ENCODE measurements around the gene TAPBPL.

TAPBPL gene

GRCh38 chr12:6420364-6420763 is 31.5 kb upstream of the TAPBPL start:
- H3K27ac ChIP-seq (ENCODE audit: low read length): no peak overlapping the region
- H3K4me2 ChIP-seq (ENCODE audit: insufficient read depth, low read length): no peak overlapping the region
- H3K4me3 ChIP-seq (ENCODE audit: low read depth in 1 of 2, low read length in 2 of 2): no peak overlapping the region
- H3K9me3 ChIP-seq (ENCODE audit: insufficient read depth, low read length, severe bottlenecking): no peaks in the 10 kb centered on the region
- no peak overlapping the region for H3K9ac ChIP-seq (ENCODE audit: low read depth, low read length)
- no peak for ATAC-seq (ENCODE audit: insufficient read depth, low read depth)
- DNase-seq: no peak
- no peaks in the 10 kb centered on the region for H4K20me1 ChIP-seq (ENCODE audit: insufficient read depth, low read length)
- H3K27me3 ChIP-seq (ENCODE audit: insufficient read depth, low read length, poor library complexity): peaks cover 3% of the 10 kb centered on the region
- no peak for TF ChIP-seq EZH2 (IDR thresholded peaks at IDR 0.05; ENCODE audit: borderline replicate concordance, low read depth, low read length, severe bottlenecking)
- TF ChIP-seq, protein P1, sequence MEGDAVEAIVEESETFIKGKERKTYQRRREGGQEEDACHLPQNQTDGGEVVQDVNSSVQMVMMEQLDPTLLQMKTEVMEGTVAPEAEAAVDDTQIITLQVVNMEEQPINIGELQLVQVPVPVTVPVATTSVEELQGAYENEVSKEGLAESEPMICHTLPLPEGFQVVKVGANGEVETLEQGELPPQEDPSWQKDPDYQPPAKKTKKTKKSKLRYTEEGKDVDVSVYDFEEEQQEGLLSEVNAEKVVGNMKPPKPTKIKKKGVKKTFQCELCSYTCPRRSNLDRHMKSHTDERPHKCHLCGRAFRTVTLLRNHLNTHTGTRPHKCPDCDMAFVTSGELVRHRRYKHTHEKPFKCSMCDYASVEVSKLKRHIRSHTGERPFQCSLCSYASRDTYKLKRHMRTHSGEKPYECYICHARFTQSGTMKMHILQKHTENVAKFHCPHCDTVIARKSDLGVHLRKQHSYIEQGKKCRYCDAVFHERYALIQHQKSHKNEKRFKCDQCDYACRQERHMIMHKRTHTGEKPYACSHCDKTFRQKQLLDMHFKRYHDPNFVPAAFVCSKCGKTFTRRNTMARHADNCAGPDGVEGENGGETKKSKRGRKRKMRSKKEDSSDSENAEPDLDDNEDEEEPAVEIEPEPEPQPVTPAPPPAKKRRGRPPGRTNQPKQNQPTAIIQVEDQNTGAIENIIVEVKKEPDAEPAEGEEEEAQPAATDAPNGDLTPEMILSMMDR (IDR thresholded peaks at IDR 0.05; ENCODE audit: borderline replicate concordance, extremely low read depth, low read length, poor library complexity, severe bottlenecking): no peak
- H3K36me3 ChIP-seq (ENCODE audit: insufficient read depth, low read length): no peaks in the 10 kb centered on the region
- no peaks in the 10 kb centered on the region for H3K79me2 ChIP-seq (ENCODE audit: insufficient read depth, low read length)
- no peak overlapping the region for H2AFZ ChIP-seq (ENCODE audit: low read depth, low read length)
- H3K4me1 ChIP-seq (ENCODE audit: insufficient read depth, low read length): peaks cover 10% of the 10 kb centered on the region

DNA sequence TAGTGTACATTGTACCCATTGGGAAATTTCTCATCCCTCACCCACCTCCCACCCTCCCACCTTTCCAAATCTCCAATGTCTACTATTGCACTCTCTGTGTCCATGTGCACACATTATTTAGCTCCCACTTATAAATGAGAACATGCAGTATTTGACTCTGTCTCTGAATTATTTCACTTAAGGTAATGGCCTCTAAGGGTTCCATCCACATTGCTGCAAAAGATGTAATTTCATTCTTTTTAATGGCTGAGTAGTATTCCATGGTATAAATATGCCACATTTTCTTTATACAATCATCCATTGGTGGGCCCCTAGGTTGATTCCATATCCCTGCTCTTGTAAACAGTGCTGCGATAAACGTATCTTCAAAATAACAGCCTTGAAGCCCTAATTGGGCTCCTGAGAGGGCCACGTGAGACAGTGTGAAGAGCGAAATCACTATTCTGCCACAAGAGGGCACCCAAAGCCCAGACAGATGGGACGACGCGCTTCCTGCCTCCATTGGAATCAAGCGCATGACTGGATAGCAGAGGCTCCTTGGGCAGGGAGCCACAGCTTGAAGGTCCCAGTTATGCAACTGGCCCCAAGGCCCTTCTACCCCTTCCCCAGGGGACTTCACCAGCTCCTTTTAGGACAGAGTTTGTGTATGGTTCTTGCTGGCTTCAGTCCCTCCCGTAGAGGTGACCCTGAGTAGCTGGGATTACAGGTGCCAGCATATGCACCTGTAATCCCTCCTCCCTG is 28.4 kb upstream of the TAPBPL start:
- DNase-seq (peak; percentile 85), ATAC-seq (ENCODE audit: insufficient read depth, low read depth) (peak; percentile 99)
- Histone ChIP-seq H3K27ac (ENCODE audit: low read length) (peak overlapping the region; percentile 54), H3K4me3 (ENCODE audit: low read depth in 1 of 2, low read length in 2 of 2) (no peak overlapping the region), H3K9me3 (ENCODE audit: insufficient read depth, low read length, severe bottlenecking) (no peaks in the 10 kb centered on the region), H3K36me3 (ENCODE audit: insufficient read depth, low read length) (no peaks in the 10 kb centered on the region), H3K27me3 (ENCODE audit: insufficient read depth, low read length, poor library complexity) (no peaks in the 10 kb centered on the region), H4K20me1 (ENCODE audit: insufficient read depth, low read length) (no peaks in the 10 kb centered on the region), H3K4me1 (ENCODE audit: insufficient read depth, low read length) (peaks cover 18% of the 10 kb centered on the region), H3K4me2 (ENCODE audit: insufficient read depth, low read length) (peak overlapping the region; percentile 5; the same call in 1 of the 2 replicates), H3K9ac (ENCODE audit: low read depth, low read length) (peak overlapping the region; percentile 14), H2AFZ (ENCODE audit: low read depth, low read length) (peak overlapping the region; percentile 54), H3K79me2 (ENCODE audit: insufficient read depth, low read length) (no peaks in the 10 kb centered on the region)
- TF ChIP-seq, protein P1 (IDR thresholded peaks at IDR 0.05; ENCODE audit: borderline replicate concordance, extremely low read depth, low read length, poor library complexity, severe bottlenecking): peak; percentile 98
- no peak for TF ChIP-seq EZH2 (IDR thresholded peaks at IDR 0.05; ENCODE audit: borderline replicate concordance, low read depth, low read length, severe bottlenecking)

DNA sequence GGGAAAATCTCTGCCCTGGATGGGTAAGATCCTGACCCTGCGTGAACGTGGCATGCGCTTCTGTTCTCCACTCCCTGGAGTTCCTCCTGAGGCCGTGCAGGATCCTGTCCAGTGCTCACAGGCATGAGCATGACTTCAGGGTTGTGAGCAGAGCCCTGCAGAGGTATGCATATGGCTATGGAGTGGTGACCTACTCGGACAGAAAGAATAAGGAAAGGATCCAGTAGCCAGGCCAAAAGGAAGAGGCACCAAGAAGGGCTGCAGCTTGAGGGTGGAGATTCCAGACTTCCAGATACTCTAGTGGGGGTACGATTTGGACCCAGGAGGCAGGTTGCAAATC is 27.9 kb upstream of the TAPBPL start:
- Histone ChIP-seq H3K36me3 (ENCODE audit: insufficient read depth, low read length) (no peaks in the 10 kb centered on the region), H3K9me3 (ENCODE audit: insufficient read depth, low read length, severe bottlenecking) (no peaks in the 10 kb centered on the region), H2AFZ (ENCODE audit: low read depth, low read length) (peak overlapping the region; percentile 54), H4K20me1 (ENCODE audit: insufficient read depth, low read length) (no peaks in the 10 kb centered on the region), H3K4me1 (ENCODE audit: insufficient read depth, low read length) (peaks cover 18% of the 10 kb centered on the region), H3K27me3 (ENCODE audit: insufficient read depth, low read length, poor library complexity) (no peaks in the 10 kb centered on the region), H3K79me2 (ENCODE audit: insufficient read depth, low read length) (no peaks in the 10 kb centered on the region), H3K4me2 (ENCODE audit: insufficient read depth, low read length) (peak overlapping the region; percentile 5; the same call in 1 of the 2 replicates), H3K27ac (ENCODE audit: low read length) (peak overlapping the region; percentile 54), H3K4me3 (ENCODE audit: low read depth in 1 of 2, low read length in 2 of 2) (no peak overlapping the region), H3K9ac (ENCODE audit: low read depth, low read length) (peak overlapping the region; percentile 14)
- TF ChIP-seq, protein P1 (IDR thresholded peaks at IDR 0.05; ENCODE audit: borderline replicate concordance, extremely low read depth, low read length, poor library complexity, severe bottlenecking): no peak
- no peak for TF ChIP-seq EZH2 (IDR thresholded peaks at IDR 0.05; ENCODE audit: borderline replicate concordance, low read depth, low read length, severe bottlenecking)
- DNase-seq (no peak), ATAC-seq (ENCODE audit: insufficient read depth, low read depth) (no peak; the same call in 2 of the 3 replicates)

Data from DND-41 (cell line).